ENCODE data around the gene CLCN1.

The CLCN1 gene

DNA sequence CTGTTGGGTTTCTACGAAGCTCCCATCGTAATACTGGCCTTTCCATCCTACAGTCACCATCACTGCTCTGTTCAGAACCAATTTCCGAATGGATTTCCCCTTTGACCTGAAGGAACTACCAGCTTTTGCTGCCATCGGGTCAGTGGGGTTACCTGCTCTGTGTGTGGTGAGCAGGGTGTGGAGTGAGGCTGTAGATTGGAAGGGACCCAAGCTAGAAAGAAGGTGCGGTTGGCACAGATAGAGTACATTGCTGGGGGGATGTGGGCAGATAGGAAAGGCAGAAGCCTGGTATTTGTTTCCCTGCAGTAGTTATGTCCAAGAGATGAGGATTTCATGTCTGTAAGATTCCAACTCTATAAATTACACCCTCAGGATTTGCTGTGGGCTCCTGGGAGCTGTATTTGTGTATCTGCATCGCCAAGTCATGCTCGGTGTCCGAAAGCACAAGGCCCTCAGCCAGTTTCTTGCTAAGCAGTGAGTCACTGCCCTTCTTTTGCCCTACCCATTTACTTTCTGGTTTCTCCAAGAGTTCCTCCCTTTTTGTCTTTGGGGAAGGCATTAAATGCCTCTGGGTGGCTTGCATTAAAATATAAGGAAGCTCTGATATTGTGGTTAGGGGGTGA, 15.4 kb downstream of the CLCN1 start:
- DNase-seq (ENCODE audit: low read depth in 3 of 3) = no peak

DNA sequence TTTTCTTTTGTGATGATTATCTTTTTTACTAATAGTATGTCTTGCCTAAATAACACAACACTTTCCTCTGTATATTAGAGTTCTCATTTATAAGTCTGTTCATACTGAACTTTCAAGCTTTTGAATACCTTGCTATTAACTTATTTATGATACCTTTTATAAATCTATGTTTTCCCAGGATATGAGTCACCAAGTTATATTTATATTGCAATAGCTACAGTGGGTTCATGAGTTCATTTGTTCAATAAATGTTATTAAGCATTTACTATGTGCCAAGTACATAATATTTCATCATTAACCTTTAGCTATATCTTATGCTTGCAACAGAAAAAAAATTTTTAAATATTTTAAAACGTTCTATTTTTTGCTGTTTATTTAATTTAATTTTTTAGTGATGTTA, 18.3 kb downstream of the CLCN1 start:
- no peak for DNase-seq (ENCODE audit: low read depth in 3 of 3)

DNA sequence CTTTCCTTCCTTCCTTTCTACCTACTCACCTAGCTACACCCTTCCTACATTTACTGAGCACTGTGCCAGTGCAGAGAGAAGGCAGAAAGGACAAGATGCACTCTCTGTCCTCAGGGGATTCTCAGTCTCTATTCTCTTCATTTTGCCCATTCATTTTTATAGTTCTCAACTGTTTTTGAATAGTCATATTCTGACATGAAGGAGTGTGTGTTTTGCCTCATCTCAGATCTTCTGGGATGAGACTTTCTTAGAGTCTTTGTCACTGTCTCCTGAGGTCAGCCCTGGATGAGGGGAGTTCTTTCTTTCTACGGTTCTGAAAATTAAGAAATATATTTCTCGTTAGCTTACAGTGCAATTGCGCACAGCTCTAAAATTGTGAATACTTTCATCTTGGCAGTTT, 21.3 kb downstream of the CLCN1 start:
- DNase-seq (ENCODE audit: low read depth in 3 of 3) = no peak

DNA sequence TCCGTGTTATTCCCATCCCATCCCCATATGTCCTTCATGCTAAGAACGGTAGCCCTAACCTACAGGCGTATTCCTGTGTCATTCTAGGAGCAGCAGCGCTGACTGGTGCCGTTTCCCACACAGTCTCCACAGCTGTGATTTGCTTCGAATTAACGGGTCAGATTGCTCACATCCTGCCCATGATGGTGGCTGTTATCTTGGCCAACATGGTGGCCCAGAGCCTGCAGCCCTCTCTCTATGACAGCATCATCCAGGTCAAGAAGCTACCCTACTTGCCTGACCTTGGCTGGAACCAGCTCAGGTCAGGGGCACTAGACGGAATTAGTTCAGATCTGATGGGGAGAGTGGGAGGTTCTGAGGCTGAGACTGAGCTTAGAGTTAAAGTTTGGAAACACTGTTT, 25.9 kb downstream of the CLCN1 start:
- no peak for DNase-seq (ENCODE audit: low read depth in 3 of 3)

DNA sequence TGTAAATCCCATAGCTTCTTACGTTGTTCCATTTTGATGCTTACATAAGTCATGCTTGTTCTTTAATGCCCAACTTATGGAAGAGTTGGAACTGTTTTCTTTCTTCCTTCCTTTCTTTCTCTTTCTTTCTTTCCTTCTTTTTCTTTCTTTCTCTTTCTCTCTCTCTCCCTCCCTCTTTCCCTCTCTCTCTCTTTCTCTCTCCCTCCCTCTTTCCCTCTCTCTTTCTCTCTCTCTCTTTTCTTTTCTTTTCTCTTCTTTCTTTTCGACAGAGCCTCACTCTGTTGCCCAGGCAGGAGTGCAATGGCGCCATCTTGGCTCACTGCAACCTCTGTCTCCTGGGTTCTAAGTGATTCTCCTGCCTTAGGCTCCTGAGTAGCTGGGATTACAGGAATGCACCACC, 27.7 kb downstream of the CLCN1 start:
- DNase-seq (ENCODE audit: low read depth in 3 of 3) = no peak

DNA sequence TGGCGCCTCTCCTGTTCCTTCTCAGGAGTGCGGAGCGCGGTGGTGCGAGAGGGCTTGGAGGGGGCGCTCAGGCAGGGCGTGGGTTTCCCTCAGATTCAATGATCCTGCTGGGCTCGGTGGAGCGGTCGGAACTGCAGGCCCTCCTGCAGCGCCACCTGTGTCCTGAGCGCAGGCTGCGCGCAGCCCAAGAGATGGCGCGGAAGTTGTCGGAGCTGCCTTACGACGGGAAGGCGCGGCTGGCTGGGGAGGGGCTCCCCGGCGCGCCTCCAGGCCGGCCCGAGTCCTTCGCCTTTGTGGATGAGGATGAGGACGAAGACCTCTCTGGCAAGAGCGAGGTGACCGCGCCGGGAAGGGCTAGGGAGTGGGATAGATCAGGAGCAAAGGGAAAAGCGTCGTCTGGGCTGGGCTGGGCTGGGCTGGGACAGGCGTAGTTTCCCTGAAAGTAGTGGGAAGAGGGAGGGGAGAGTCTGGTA, 29.6 kb downstream of the CLCN1 start:
- peak; percentile 30 to 68 (median 39) for DNase-seq (ENCODE audit: low read depth in 3 of 3)

DNA sequence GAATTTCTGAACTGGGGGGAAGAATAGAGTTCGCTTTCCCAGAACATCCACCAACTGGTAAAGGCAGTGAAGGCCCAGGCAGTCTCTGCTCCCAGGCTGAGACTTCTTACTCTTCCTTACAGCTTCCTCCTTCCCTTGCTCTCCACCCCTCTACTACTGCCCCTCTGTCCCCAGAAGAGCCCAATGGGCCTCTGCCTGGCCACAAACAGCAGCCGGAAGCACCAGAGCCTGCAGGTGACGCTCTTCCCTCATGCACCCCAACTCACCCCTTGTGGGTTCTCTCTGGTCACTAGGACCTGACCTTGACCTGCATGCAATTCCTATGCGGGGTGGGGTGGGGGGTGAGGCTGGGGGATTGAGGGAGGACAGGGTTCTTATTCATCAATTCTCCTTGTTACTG, 30.1 kb downstream of the CLCN1 start:
- no peak for DNase-seq (ENCODE audit: low read depth in 3 of 3)

DNA sequence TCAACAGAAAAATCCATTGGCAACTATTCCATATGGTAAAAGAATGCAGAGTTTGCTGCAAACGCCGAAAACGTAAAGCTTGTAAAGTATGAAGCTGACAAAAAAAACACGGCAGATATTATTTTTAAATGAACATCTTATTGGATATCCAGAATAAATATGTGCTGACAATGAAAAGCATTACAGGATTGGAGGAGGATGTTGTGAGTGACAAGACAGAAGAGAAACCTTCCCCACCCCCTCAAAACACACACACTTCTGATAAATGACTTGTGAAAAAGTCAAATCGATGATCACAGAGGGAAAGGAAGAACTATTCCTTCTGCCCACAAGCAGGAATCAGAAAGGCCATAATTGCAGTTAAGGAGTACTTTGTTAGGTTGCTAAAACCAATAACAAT, 32.0 kb downstream of the CLCN1 start:
- DNase-seq (ENCODE audit: low read depth in 3 of 3) = no peak

DNA sequence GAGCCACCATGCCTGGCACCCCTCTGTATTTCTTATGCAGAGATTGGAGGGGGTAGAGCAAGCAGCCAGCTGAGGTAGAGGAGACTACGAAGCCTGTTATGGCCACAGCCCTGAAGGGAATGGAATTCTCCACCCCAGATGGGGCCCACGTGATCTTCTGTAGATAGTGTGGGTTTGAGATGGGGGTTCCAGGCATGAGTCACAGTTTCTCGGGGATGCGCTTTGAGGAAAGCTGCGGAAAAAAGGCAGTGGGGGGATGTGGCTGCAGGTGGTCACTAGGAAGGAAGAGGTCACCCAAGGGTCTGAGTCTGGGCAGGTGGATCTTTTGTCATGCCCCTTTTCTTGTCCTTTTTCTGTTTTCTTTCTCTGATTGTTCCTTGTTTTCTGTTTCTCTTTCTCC, 35.1 kb downstream of the CLCN1 start:
- DNase-seq (ENCODE audit: low read depth in 3 of 3) = no peak

DNA sequence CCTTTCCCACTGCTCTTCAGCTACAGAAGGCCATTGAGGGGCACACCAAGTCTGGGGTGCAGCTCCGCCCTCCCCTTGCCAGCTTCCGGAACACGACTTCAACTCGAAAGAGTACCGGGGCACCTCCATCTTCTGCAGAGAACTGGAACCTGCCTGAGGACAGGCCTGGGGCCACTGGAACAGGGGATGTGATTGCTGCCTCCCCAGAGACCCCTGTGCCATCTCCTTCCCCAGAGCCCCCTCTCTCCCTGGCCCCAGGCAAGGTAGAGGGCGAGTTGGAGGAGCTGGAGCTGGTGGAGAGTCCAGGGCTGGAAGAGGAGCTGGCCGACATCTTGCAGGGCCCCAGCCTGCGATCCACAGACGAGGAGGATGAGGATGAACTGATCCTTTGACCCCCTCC, 35.7 kb downstream of the CLCN1 start:
- DNase-seq (ENCODE audit: low read depth in 3 of 3) = no peak

DNA sequence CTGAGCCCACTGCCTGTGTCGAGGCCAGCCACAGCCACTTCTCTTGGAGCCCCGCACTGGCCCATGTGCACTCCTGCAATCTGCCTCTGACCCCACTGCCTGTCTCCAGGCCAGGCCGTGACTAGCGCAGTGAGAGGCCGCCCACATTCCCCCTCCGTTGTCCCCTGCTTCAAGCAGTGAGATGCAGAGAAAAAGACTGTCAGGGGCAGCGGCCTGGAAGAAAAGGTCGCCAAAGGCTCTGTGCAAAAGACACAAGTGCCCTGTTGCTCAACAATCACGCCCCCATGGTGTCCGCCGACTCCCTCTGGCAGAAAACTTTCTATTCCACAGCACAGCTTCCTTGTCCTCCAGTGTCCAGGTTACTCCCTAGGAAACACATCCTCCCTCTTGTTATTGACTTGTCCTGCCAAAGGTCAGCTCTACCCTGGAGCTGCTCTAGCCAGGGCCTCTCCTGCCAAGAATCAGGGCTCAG, 36.7 kb downstream of the CLCN1 start:
- DNase-seq (ENCODE audit: low read depth in 3 of 3) = no peak

DNA sequence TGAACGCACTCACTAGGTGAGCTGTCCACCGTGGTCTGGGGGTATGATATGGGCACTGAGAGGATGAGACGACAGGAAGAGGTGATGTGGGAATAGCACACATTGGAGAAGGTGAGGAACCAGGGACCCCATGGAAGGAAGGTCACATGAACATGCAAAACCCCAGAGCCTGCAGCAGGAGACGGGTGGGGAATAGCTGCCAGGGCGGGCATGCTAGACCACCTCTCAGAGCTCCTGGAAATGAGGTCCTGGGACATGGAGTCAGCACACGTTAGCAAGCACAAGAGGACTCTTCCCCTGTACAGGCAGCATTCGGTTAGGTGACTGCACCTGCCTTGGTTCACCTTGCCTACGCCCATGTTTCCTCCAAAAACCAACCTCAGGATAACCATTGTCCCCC, 38.5 kb downstream of the CLCN1 start:
- DNase-seq (ENCODE audit: low read depth in 3 of 3) = no peak

DNA sequence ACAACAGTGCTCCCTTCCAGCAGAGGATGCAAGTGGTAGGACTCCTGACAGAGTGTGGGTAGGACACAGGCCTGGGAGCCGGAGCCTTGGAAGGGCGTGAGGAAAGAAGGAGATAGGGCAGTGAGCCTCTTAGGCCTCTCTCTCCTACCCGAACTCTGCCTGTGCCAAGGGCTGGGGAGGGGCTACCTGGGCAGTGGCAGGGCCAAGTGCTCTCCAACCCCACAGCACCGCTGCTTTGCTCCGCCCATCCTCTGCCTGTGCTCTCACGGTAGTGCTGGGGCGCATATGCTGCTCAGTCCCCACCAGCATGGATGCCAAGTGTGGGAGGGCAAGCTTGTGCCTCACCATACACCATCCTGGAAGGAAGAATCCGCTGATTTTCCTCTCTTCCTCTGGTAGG, 39.1 kb downstream of the CLCN1 start:
- DNase-seq (ENCODE audit: low read depth in 3 of 3) = no peak

DNA sequence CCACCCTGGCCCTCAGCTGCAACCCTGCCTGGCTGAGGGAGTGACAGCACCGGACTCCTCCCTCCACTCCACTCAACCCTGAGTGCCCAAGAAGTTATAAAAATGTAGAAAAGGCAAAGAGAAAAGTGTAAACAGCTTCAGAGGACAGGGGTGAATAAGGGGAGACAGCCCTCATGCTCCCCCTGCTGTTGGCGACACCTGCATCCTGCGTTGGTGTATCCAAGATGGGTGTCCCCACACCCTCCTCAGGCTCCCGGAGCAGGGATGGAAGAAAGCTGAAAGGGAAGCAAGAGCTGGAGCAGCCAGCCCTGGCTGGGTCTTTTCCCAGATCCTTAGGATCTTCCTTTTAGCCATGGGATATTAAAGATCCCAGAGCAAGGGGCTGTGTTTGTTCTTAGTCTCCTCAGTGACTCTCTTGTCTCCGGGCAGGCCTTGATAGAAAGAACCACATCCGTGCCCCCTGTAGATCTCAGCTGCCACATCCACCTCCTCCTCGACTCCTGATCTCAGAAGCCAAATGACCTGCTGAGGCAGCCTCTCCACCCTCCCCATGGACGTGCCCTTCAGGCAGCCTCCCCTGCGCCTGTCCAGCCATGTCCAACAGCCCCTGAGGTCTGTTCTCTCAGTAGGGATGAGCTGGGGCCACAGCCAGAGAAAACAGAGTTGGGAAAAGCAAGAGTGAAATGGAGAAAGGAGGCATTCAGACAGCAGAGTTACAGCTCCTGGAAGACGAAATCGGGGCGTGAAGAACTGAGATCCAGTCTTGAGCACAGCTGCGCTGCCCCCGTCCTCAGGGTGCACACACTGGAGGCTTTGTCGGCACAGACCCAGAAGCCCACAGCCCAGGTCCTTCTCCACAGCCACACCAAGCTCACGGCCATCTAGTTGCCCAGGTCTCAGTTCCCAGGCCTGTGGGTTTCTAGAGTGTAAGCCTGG, 39.8 kb downstream of the CLCN1 start:
- DNase-seq (ENCODE audit: low read depth in 3 of 3) = no peak

DNA sequence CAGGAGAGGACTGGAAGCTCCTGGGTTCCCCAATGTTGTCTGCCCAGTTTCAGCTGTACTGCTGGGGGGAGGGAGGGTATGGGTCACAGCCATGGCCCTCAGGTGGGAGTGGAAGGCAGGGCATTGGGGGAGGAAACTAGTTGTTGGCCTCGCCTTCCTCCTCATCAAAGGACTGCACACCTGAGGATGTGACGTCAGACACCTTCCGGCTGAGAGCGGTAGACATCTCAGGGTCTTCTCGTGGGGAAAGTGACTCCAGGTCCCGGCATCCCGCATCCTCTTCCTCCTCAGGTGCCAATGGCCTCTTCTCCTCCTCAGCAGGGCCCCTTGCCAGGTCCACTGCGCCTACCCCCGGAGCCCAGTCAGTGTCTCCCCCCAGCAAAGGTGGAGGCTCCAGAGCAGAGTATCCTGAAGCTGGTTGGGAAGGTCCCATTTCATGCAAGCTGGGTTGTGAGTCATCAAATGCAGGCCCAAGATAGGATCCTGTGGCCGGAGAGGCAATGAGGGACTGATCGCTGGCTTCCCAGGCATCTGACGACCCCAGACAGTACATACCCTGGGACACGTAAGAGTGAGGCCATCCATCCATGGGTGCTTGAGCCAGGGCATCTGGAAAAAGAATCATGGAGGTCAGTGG, 40.6 kb downstream of the CLCN1 start:
- no peak for DNase-seq (ENCODE audit: low read depth in 3 of 3)

DNA sequence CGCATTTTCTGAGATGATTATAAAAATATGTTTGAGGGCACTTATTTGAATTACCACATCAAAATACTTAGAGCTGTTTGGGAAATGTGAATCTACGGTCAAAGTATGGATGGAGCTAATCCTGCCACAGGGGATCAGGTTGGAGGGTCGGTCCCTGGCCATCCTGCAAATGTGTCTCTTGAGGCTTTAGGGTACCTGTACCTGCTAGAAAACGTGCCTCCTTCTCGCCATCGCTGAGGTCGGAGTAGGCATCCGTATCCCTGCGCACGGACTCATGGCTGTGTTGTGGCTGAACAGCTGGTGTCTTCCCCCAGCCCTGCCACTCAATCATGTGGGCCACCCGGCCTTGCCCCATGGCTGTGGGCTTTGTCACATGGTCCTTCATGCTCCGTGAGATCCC, 42.7 kb downstream of the CLCN1 start:
- DNase-seq (ENCODE audit: low read depth in 3 of 3) = no peak

DNA sequence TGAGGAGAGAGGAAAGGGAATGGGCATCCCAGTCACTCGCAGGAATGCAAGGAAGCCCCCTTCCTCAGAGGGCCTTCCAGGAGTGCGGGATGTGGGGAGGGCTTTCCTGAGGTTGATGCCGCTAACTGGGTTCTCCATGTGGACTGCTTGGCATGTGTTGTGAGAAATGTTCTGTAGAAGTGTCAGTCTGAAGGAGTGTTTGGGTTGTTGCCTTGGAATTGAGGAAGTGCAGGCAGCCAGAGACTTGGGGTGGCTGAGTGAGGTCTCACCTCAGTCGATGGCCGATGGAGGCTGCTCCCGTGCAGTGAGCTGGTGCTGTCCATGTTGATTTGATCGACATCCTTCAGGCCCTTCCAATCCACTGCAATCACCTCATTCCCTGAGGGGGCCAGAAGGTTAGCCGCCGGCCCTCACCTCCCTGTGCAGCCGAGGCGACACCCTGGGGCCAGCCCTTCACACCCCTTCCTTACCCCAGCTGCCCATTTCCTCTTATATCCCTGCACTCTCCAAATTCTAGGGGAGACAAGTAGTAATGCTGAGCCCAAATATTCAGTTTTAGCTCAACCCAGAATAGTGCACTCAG, 44.0 kb downstream of the CLCN1 start:
- DNase-seq (ENCODE audit: low read depth in 3 of 3) = no peak

DNA sequence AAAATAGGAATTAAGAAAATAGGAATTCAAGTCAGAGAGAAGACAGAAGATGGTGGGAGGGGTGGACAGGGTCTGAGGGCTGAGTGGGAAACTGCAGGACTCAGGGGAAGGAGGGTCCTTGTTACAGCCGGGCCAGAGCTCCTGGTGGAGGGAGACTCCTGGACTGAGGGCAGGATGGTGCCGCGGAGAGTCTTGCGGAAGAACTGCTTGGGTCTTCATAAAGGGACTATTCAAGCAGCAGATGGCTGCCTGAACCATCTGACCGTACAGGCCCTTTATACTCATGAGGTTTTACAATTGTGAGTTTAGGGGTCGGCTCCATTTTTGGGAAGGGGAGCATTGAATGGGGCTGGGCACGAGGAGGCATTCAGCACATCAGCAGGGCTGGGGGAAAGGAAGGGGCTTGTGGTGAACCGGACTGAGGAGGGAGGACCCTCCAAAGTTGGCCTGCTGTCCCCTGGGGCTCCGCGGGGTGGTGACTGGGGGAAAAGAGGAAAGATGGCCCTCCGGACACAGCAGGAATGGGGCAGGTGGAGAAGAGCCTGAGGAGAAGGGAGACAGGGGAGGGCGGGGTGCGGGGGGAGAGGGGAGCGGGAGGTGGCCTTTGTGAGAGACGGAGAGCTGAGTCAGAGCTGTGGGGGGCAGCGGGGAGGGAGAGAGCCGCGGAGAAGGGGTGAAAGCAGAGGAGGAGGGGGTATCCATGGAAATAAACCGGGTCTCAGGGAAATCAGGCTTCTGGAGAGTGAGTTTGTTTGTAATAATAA, 45.1 kb downstream of the CLCN1 start:
- DNase-seq (ENCODE audit: low read depth in 3 of 3) = no peak

DNA sequence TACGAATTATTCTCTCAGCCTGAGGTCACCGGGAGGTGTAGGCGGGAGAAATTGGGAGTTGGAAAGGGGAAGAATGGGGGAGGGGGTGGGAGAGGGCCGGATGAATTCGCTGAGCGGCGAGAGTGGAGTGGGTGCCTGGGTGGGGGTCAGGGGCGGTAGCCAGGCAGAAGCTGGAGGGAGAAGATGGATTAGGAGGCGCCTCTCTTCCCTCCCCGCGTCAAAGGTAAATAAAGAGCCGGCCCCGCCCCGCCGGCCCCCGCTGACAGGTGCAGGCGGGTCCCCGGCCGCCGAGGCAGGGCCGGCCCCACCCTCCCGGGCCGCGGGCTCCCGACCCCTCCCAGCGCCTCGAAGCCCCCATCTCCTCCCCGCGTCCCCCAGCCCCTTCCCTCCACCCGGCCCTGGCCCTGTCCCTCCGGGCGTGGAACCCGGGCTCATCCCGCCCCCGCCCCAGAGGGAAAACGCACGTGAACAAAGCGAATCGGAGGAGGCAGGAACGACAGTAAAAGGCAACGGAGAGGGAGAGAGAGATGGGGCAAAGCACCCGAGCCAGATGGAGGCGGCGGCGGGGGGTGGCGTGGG, 45.7 kb downstream of the CLCN1 start:
- DNase-seq (ENCODE audit: low read depth in 3 of 3) = no peak

DNA sequence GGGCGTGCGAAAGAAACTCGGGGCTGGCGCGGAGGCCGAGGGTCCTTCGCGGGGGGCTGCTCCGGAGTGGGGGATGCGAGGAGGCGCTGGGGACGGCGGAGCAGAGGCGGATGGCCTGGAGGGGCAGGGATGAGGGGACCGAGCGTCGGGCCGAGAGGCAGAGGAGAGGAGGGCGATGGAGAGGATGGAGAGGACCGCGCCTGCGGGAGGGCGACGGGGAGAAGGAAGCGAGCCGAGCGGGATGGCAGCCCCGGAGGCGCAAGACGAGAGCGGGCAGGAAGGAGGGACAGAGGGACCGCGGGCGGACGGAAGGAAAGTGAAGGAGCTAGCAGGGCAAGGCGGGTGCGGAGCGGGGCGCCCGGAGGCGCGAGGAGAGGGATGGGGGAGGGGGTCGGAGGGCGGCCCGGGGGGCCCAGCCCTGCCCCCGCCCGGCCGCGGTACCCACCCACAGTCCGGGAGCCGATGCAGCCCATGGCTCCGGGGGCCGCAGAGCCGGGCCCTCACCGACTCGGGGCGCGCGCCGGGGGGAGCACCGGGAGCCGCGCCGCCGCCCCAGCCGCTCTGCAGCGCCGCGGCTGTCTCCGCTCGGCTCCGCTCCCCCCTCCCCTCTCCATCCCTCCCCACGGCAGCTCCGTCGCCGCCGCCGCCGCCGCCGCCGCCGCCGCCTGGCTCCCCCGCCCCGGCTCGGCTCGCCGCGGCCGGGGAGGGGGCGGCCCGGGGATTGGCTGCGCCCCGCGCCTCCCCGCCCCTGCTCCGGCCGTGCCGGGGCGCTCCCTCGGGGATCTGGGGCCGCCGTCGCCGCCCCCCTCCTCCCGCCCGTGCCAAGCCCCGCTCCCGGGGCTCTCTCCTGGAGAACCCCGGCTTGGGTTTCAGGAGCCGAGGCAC, 46.5 kb downstream of the CLCN1 start, which contains the start of gene FAM131B:
Gene FAM131B, minus strand, starts transcription at position 583 of the 885 bp plus-strand sequence. Its CDS starts 110 bp downstream, at position 473.
- no peak for DNase-seq (ENCODE audit: low read depth in 3 of 3)
